Psoas muscle (tissue), 8 donors: ENCODE results near the gene RUVBL2. TPM values are rescaled to one million over a fixed set of nuclear protein-coding genes. Genes with fewer than 3 reads are reported as not detected.

Experiments
- ATAC-seq, 4 donors: fragments of 200-7000 bp; cut with Tn5 transposase; one replicate each; pipeline ENCODE4 v1.9.1; 2020; ENCODE audit warnings: moderate library complexity in 3 of 4, mild to moderate bottlenecking in 2 of 4
- DNase-seq, 2 donors: peaks; one replicate each; pipeline ENCODE4 v3.0.0-alpha.2; 2020
- H3K27ac ChIP-seq: fragments of 200-600 bp; one replicate; pipeline ENCODE4 v1.8.0; 2022
- H3K27me3 ChIP-seq, 3 donors: fragments of 200-600 bp in 1 of 3; one replicate each; pipeline versions ENCODE4 v1.6.1 to v1.8.0; 2013 to 2022; ENCODE audit warnings: low read length in 2 of 3, mild to moderate bottlenecking in 2 of 3, moderate library complexity in 1 of 3; ENCODE audit not compliant: insufficient read depth in 3 of 3
- H3K36me3 ChIP-seq, 2 donors: fragments of 200-600 bp in 1 of 2; one replicate each; pipeline versions ENCODE4 v1.6.1 to v1.8.0; 2013 to 2022; ENCODE audit warnings: low read depth in 1 of 2, mild to moderate bottlenecking in 1 of 2, moderate library complexity in 1 of 2; ENCODE audit not compliant: insufficient read depth in 1 of 2
- H3K4me1 ChIP-seq: fragments of 200-600 bp; one replicate; pipeline ENCODE4 v1.8.0; 2022
- H3K4me3 ChIP-seq: fragments of 200-600 bp; one replicate; pipeline ENCODE4 v1.8.0; 2022; ENCODE audit warnings: mild to moderate bottlenecking
- H3K9me3 ChIP-seq: fragments of 200-600 bp; one replicate; pipeline ENCODE4 v1.8.0; 2022
- WGBS, 3 donors: extraction: QIAGEN DNeasy Blood & Tissue Kit; methylation state at CpG; one replicate each; pipeline versions ENCODE4 v1.1.6 to v1.1.7; 2013; 5-methylcytosine and 5-hydroxymethylcytosine counted together
- intact Hi-C, 2 donors: fragments of 100-400 bp; cut with DNase I; formaldehyde crosslinking; loops; one replicate each; pipeline versions ENCODE4 v1.11.0 to v1.14.2; 2022
- polyA plus RNA-seq, 3 donors: library from polyadenylated mRNA; stranded (reverse); fragments of 200-250 nt; gene quantifications; one replicate each; pipeline ENCODE4 v1.2.3, GENCODE V29; 2013
- total RNA-seq, 4 donors: library from RNA; stranded (reverse); fragmentation: NEBNext Ultra II Directional in 2 of 4; extraction: Animal tissue kit (Norgen Biotek cat#: 25700) in 2 of 4; gene quantifications; one replicate each; pipeline versions ENCODE4 v1.2.1 to v1.2.4, GENCODE V29; 2021 to 2023
- TF ChIP-seq, protein P1 (sequence below): fragments of 200-600 bp; IDR thresholded peaks from one replicate; pipeline ENCODE4 v1.8.0; 2022; ENCODE audit warnings: antibody characterized with exemption
- donor health status: healthy with polysubstance abuse.
- donor health status: DM: no; HTN: no; CAD: no; lungs with moderate emphysema.
- donor health status: Bipolar disorder and iron deficiency.
- donor health status: healthy.
- donor health status: DM: yes; HTN: yes; CAD: no.
- donor health status: DM: no; HTN: no; CAD: no.
- donor health status: DM: no; HTN: no; CAD: no.
- donor health status: DM: yes; HTN: yes; CAD: no.

The RUVBL2 gene
- total and polyA plus RNA-seq, 7 donors = 61.1 to 87.4 (median 76.5) TPM

- peaks cover 22% of the 10 kb centered on the region for H3K4me1 ChIP-seq
- H3K36me3 ChIP-seq = peaks cover 6 to 73% of the 10 kb centered on the region in 2 donors
- peak overlapping the region; percentile 86 for H3K27ac ChIP-seq
- TF ChIP-seq, protein P1, sequence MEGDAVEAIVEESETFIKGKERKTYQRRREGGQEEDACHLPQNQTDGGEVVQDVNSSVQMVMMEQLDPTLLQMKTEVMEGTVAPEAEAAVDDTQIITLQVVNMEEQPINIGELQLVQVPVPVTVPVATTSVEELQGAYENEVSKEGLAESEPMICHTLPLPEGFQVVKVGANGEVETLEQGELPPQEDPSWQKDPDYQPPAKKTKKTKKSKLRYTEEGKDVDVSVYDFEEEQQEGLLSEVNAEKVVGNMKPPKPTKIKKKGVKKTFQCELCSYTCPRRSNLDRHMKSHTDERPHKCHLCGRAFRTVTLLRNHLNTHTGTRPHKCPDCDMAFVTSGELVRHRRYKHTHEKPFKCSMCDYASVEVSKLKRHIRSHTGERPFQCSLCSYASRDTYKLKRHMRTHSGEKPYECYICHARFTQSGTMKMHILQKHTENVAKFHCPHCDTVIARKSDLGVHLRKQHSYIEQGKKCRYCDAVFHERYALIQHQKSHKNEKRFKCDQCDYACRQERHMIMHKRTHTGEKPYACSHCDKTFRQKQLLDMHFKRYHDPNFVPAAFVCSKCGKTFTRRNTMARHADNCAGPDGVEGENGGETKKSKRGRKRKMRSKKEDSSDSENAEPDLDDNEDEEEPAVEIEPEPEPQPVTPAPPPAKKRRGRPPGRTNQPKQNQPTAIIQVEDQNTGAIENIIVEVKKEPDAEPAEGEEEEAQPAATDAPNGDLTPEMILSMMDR = no peak
- ATAC-seq (peak in 1 of 4 donors; percentile 29), DNase-seq (no peak)
- no peak overlapping the region for H3K4me3 ChIP-seq
- intact Hi-C loops = no loop called here
- WGBS, 3 donors = 78 to 87% (median 83%) methylated on average over 13 of the region's 13 CpGs
- H3K27me3 ChIP-seq = no peaks in the 10 kb centered on the region
- no peaks in the 10 kb centered on the region for H3K9me3 ChIP-seq
Observed at GRCh38 chr19:48975947-48976847, 17.5 kb upstream of the RUVBL2 start.

DNA sequence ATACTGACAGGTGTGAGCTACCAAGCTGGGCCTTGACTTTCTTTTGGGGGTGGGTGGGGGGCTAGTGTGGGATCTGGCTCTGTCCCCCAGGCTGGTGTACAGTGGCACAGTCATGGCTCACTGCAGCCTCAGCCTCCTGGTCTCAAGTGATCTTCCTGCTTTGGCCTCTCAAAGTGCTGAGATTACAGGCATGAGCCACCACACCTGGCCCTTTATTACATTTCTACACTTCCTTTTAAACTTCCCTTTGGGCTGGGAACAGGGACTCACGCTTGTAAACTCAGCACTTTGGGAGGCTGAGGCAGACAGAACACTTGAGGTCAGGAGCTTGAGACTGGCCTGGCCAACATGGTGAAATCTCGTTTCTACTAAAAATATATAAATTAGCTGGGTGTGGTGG is 16.6 kb upstream of the RUVBL2 start:
- Histone ChIP-seq H3K9me3 (no peaks in the 10 kb centered on the region), H3K4me1 (peaks cover 22% of the 10 kb centered on the region), H3K4me3 (no peak overlapping the region), H3K27me3 (no peaks in the 10 kb centered on the region), H3K36me3 (peaks cover 6 to 73% of the 10 kb centered on the region in 2 donors), H3K27ac (peak overlapping the region; percentile 86)
- DNase-seq (no peak), ATAC-seq (no peak)
- intact Hi-C loops = no loop called here
- WGBS, 3 donors = 54 to 55% (median 54%) methylated on average over 2 of the region's 2 CpGs
- TF ChIP-seq, protein P1 = no peak

DNA sequence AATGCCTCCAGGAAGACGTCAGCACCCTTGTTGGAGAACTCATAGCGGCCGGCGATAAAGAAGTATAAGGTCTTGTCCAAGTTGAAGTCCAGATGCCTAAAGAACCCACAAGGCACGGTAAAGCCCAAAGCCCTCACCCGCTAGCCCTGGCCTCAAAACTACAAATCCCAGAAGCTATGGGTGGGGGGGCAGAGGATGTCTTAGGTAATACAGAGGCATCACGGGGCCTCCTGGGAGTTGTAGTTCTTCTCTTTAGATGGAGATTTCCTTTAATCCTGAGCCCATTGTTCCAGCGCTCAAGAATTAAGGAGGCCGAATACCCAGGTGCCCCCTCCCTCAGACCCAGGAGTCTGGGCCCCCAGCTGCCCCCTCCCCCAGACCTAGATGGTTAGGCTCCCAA is 11.4 kb upstream of the RUVBL2 start:
- intact Hi-C loops = no loop called here
- Histone ChIP-seq H3K27me3 (no peaks in the 10 kb centered on the region), H3K9me3 (no peaks in the 10 kb centered on the region), H3K4me3 (no peak overlapping the region), H3K36me3 (peaks cover 3 to 75% of the 10 kb centered on the region in 2 donors), H3K4me1 (peaks cover 23% of the 10 kb centered on the region), H3K27ac (peak overlapping the region; percentile 86)
- ATAC-seq (no peak), DNase-seq (no peak)
- TF ChIP-seq, protein P1 = no peak
- 71 to 90% (median 78%) methylated on average over 9 of the region's 9 CpGs for WGBS, 3 donors

DNA sequence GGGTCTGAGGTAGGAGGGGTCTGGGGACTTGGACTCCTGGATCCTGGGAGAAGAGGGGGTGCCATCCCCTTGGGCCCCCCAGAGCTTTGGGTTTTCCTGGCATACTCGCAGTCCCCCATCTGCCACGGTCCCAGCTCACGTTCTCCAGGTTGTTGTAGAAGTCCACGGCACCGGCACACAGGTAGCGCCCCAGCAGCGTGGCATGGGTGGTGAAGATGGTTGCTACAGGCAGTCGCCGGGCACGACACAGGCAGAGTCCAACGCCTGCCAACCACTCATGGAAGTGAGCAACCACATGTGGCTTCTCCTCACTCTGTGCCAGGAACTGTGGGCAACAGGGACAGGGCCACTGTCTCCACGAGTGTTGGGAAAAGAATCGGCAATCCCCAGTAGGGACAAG is 8.0 kb upstream of the RUVBL2 start:
- DNase-seq = no peak
- 67 to 77% (median 71%) methylated on average over 13 of the region's 13 CpGs for WGBS, 3 donors
- H3K27me3 ChIP-seq = no peaks in the 10 kb centered on the region
- TF ChIP-seq, protein P1 = no peak
- ATAC-seq = no peak
- peaks cover 3 to 85% of the 10 kb centered on the region in 2 donors for H3K36me3 ChIP-seq
- H3K9me3 ChIP-seq = no peaks in the 10 kb centered on the region
- H3K27ac ChIP-seq = peak overlapping the region; percentile 58
- peaks cover 36% of the 10 kb centered on the region for H3K4me1 ChIP-seq
- no peak overlapping the region for H3K4me3 ChIP-seq
- intact Hi-C loops = no loop called here
